ENCODE data around the gene CCDC122. TPM values are rescaled to one million over a fixed set of nuclear protein-coding genes. Genes with fewer than 3 reads are reported as not detected.

CCDC122 gene
- total RNA-seq, 1 experiment from 2014 or later = 6.2 TPM

DNA sequence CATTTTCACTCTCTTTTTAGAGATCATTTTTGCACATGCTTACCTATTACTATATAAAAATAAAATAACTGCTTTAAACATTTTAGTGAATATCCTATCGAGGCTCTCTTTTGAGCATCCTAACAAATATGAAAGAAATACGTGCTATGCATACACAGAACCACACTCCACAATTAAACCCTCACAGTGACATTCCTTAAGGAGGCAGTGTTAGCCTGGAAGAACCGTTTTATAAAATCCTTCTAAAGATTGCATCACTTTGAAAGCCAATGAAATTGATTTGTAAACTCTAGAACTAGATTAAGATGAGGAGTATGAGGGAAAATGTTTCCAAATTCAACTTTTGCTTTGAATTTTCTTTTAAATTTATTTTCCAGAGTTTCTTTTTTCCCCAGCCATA lies 81.7 kb downstream of the CCDC122 start:
- Mint-ChIP-seq H3K36me3 (ENCODE audit: insufficient read depth, unreplicated experiment) (no peaks in the 10 kb centered on the region), H3K4me3 (ENCODE audit: low read depth, unreplicated experiment) (no peak overlapping the region), H3K4me1 (ENCODE audit: low read depth, unreplicated experiment) (peaks cover 24% of the 10 kb centered on the region), H3K27ac (ENCODE audit: unreplicated experiment) (no peak overlapping the region), H3K27me3 (ENCODE audit: unreplicated experiment) (no peaks in the 10 kb centered on the region), H3K9me3 (ENCODE audit: low read depth, unreplicated experiment) (no peaks in the 10 kb centered on the region)
- intact Hi-C loops (cut with micrococcal nuclease; ENCODE audit: unreplicated experiment) = no loop called here
- TF ChIP-seq, protein P1, sequence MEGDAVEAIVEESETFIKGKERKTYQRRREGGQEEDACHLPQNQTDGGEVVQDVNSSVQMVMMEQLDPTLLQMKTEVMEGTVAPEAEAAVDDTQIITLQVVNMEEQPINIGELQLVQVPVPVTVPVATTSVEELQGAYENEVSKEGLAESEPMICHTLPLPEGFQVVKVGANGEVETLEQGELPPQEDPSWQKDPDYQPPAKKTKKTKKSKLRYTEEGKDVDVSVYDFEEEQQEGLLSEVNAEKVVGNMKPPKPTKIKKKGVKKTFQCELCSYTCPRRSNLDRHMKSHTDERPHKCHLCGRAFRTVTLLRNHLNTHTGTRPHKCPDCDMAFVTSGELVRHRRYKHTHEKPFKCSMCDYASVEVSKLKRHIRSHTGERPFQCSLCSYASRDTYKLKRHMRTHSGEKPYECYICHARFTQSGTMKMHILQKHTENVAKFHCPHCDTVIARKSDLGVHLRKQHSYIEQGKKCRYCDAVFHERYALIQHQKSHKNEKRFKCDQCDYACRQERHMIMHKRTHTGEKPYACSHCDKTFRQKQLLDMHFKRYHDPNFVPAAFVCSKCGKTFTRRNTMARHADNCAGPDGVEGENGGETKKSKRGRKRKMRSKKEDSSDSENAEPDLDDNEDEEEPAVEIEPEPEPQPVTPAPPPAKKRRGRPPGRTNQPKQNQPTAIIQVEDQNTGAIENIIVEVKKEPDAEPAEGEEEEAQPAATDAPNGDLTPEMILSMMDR (IDR thresholded peaks at IDR 0.05; ENCODE audit: unreplicated experiment) = no peak
- CTCF ChIA-PET = no interaction called here
- no TSS peak for BruUV-seq (replicated peaks)
- DNase-seq = no peak

DNA sequence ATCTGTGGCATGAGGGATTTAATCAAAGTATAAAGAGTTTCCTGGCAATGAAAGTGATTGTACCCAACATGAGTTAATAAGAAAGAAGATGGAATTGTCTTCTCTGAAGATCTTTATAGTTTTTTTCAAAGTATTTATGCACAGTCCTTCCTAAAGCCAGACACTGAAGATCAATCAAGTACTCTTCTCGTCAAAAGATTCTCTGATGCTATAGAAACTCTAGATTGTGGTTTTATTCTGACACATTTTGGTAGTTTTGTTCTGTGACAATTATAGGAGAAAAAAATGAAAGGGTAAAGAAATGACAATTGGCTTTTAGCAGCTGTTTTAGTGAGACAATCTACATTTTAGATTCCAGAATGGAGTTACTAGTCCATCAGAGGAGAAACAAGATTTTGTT lies 82.4 kb downstream of the CCDC122 start:
- no peak for DNase-seq
- no peaks in the 10 kb centered on the region for H3K9me3 Mint-ChIP-seq (ENCODE audit: low read depth, unreplicated experiment)
- CTCF ChIA-PET = no interaction called here
- H3K27ac Mint-ChIP-seq (ENCODE audit: unreplicated experiment) = no peak overlapping the region
- H3K4me1 Mint-ChIP-seq (ENCODE audit: low read depth, unreplicated experiment) = peaks cover 24% of the 10 kb centered on the region
- H3K4me3 Mint-ChIP-seq (ENCODE audit: low read depth, unreplicated experiment) = no peak overlapping the region
- no peaks in the 10 kb centered on the region for H3K27me3 Mint-ChIP-seq (ENCODE audit: unreplicated experiment)
- intact Hi-C loops (cut with micrococcal nuclease; ENCODE audit: unreplicated experiment) = no loop called here
- BruUV-seq (replicated peaks) = no TSS peak
- TF ChIP-seq, protein P1 (IDR thresholded peaks at IDR 0.05; ENCODE audit: unreplicated experiment) = no peak
- no peaks in the 10 kb centered on the region for H3K36me3 Mint-ChIP-seq (ENCODE audit: insufficient read depth, unreplicated experiment)

DNA sequence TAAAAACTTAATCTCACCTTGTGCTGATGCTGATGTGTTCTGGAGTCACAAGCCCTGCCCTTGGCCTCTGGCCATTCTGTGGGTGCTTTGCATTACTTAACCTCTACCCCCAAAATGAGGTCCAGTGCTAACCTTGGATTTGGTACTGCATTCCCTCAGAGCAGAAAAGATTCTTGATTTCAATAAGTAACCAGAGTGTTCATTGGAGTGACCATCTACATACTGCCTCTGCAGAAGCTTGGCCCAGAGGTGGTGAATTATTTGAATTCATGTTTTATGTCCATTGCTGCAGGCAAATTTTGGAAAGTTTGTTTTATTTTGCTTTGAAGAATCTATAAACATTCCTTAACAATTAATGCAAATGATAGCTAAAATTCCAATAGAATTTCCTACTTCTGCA lies 85.1 kb downstream of the CCDC122 start:
- H3K27ac Mint-ChIP-seq (ENCODE audit: unreplicated experiment) = no peak overlapping the region
- no peaks in the 10 kb centered on the region for H3K27me3 Mint-ChIP-seq (ENCODE audit: unreplicated experiment)
- no peaks in the 10 kb centered on the region for H3K36me3 Mint-ChIP-seq (ENCODE audit: insufficient read depth, unreplicated experiment)
- BruUV-seq (replicated peaks) = no TSS peak
- intact Hi-C loops (cut with micrococcal nuclease; ENCODE audit: unreplicated experiment) = no loop called here
- no peaks in the 10 kb centered on the region for H3K9me3 Mint-ChIP-seq (ENCODE audit: low read depth, unreplicated experiment)
- DNase-seq = no peak
- CTCF ChIA-PET = no interaction called here
- H3K4me3 Mint-ChIP-seq (ENCODE audit: low read depth, unreplicated experiment) = no peak overlapping the region
- H3K4me1 Mint-ChIP-seq (ENCODE audit: low read depth, unreplicated experiment) = peaks cover 12% of the 10 kb centered on the region
- TF ChIP-seq, protein P1 (IDR thresholded peaks at IDR 0.05; ENCODE audit: unreplicated experiment) = no peak

DNA sequence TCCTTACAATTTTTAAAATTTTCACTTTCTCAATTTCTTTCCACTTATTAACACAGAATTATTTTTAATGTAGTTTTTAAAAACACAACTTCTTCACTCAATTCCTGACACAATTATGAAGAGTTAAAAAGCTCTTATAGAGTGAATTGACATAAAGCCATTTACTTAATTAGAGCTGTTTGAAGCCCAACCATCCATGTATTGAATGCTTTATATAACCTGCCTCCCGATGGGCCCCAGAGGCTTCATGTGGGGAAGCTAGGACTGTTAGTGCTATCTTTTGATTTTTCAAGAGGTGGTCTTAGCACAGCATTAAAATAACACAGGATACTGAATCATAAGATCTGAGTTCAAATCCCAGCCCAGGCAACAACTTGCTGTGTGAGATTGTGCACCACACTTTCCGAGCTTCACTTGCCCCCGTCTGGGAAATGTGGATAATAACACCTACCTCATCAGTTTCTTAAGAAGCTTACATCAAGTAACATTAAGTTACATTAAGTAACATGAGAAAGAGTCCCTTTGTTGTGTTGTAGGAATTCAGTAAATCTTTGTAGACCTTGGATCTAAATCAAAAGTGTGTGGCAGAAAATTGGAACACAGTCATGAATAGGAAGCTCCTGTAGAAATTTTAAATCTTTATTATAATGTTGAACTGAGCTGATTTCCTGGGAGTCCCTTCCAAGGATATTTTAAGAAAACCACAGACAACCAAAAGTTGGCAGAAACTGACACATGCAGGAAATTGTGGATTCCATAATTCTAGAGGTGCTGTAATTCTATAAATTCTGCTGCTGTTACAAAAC lies 87.3 kb downstream of the CCDC122 start:
- no peaks in the 10 kb centered on the region for H3K27me3 Mint-ChIP-seq (ENCODE audit: unreplicated experiment)
- H3K27ac Mint-ChIP-seq (ENCODE audit: unreplicated experiment) = no peak overlapping the region
- intact Hi-C loops (cut with micrococcal nuclease; ENCODE audit: unreplicated experiment) = no loop called here
- CTCF ChIA-PET = no interaction called here
- DNase-seq = no peak
- no TSS peak for BruUV-seq (replicated peaks)
- no peak overlapping the region for H3K4me3 Mint-ChIP-seq (ENCODE audit: low read depth, unreplicated experiment)
- TF ChIP-seq, protein P1 (IDR thresholded peaks at IDR 0.05; ENCODE audit: unreplicated experiment) = no peak
- H3K4me1 Mint-ChIP-seq (ENCODE audit: low read depth, unreplicated experiment) = no peaks in the 10 kb centered on the region
- H3K36me3 Mint-ChIP-seq (ENCODE audit: insufficient read depth, unreplicated experiment) = peaks cover 2% of the 10 kb centered on the region
- no peaks in the 10 kb centered on the region for H3K9me3 Mint-ChIP-seq (ENCODE audit: low read depth, unreplicated experiment)

Data from Calu3 (cell line).